Panc1 (cell line): ENCODE data around the gene NEMF. TPM values are rescaled to one million over a fixed set of nuclear protein-coding genes. Genes with fewer than 3 reads are reported as not detected.

Source experiments
- total RNA-seq: library from RNA; stranded (reverse); gene quantifications from one replicate; pipeline ENCODE4 v1.2.1, GENCODE V29; 2021; ENCODE audit not compliant: unreplicated experiment

The NEMF gene
- total RNA-seq, 1 experiment from 2014 or later: 38.3 TPM

Other genes starting within 250 kb of the NEMF start
- 136 TPM for gene RPL36AL, start 232.2 kb downstream of the NEMF start, total RNA-seq
- 51.4 TPM for gene MGAT2, start 232.0 kb downstream of the NEMF start, total RNA-seq
- gene DNAAF2, start 217.5 kb downstream of the NEMF start, total RNA-seq: 8.2 TPM
- 17.4 TPM for gene POLE2, start 164.6 kb downstream of the NEMF start, total RNA-seq
- gene KLHDC1, start 159.7 kb downstream of the NEMF start, total RNA-seq: 1.3 TPM
- 24.5 TPM for gene KLHDC2, start 84.6 kb downstream of the NEMF start, total RNA-seq
- 63.2 TPM for gene ARF6, start 40.3 kb upstream of the NEMF start, total RNA-seq